Fibroblast of skin of back (primary cell): Measurements from ENCODE around the gene CCDC71L.

ENCODE experiments used
- DNase-seq: peaks from one replicate; pipeline ENCODE4 v3.0.0-alpha.2; 2013

The CCDC71L gene

DNA sequence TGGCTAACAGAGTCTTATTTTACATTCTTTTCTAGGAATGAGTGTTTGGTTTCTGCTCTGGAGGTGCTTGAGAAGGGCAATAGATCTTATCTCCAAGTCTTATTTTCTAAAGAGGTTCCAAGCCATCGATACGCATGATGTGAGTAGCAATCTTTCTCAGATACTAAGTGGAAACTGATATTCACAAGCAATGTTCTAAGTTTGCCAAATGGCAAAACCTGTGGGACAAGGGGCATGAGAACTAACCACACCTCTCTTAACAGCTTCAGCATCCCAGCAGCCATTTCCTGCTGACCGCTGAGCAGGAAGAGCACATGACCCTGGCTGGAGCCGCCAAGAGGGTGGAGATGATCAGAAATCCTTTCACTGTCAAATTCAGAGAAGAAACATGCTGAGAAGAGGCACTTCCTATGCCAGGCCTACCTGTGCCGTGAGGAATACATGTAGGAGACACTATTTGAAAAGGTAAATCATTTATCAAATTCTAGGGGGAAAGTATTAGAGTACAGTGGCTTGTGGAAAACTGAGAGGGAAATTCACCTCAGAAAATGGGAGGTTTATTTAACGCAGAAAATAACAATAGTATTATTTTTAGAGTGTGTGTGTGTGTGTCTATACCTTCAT, 35.2 kb downstream of the CCDC71L start:
- no peak for DNase-seq

GRCh38 chr7:106623853-106624252, 37.1 kb downstream of the CCDC71L start:
- peak; percentile 93 for DNase-seq

DNA sequence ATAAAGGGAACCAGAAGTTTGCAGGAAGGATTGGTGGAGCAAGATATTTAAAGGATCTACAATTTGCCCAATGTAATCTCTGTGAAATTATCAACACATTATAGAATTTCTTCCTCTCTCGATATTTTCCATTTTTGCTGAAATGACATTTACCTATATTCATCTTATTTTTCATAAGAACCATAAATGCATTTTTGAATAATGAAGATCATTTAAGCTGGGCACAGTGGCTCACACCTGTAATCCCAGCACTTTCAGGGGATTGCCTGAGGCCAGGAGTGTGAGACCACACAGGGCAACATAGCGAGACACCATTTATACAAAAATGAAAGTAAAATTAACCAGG, 37.7 kb downstream of the CCDC71L start:
- no peak for DNase-seq

DNA sequence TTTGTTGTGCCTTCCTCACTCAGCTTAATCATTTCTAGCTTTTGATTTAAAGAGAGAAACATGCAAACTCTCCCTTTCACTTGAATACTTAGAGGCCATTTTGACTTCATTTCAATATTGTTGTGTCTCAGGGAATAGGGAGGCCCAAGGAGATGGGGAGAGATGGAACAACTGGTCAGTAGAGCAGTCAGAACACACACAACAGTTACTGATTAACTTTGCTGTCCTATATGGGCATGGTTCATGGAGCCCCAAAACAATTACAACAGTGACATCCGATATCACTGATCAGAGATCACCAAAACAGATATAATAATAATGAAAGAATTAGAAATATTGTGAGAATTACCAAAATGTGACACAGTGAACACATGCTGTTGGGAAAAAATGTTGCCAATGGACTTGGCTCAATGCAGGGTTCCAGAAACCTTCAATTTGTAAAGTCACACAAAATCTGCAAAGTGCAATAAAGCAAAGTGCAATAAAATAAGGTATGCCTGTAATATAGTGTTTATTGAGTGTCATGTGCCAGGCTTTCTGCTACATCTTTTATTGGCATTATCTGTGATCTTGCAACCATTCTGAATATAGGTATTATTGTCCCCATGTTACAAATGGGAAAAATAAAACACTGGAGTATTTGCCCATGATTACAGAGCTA, 38.2 kb downstream of the CCDC71L start:
- DNase-seq, result no peak

- DNase-seq, result no peak
These were observed 39.4 kb downstream of the CCDC71L start for GRCh38 chr7:106621393-106622132.

DNA sequence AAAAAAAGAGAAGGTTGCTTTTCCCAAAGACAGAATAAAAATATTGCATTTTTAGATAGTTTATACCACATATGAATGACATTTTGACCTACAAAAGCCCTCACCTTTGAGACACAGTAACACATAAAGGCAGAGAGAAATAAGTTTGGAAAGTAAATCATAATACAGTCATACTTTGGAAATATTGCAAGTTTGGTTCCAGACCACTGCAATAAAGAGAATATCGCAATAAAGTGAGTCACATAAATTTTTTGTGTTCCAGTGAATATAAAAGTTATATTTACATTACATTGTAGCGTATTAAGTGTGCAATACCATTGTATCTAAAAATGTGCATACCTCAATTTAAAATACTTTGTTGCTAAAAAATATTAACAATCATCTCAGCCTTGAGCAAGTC, 40.3 kb downstream of the CCDC71L start:
- DNase-seq, result no peak

GRCh38 chr7:106620034-106620433, 40.9 kb downstream of the CCDC71L start:
- DNase-seq, result no peak

DNA sequence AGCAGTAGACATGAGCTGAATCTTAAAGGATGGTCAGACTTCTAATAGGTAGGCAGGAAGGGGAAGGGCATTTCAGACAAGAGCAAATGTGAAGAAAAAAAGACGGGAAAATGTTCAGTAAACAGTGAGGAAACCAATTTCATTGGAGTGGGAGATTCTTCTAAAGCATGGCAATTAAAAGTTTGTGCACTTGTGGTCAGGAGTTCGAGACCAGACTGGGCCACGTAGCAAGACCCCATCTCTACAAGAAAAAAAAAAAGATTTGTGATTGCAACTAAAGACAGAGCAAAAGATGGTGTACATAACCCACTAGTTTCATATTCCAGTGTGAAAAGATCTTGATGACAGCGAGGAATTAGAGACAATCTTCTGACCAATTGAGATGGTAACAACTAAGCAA, 41.7 kb downstream of the CCDC71L start:
- DNase-seq, result no peak

DNA sequence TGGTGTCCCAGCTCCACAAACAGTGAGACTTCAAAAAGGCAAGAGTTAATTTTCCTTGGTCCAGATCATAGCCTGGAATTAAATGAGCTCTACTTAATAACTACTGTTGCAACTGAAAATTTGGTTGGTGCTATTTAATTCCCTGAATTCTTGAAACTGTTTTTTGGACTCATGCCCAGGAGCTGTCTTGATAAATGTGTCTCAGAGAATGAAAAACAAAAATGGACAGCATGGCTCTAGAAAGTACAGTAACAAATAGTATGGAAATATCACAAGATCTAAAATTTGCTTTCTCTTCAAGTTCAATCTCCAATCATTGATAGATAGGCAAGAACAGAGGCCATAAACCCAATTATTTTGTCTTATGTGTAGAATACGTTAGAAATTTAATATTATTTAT, 42.5 kb downstream of the CCDC71L start:
- peak; percentile 79 for DNase-seq

DNA sequence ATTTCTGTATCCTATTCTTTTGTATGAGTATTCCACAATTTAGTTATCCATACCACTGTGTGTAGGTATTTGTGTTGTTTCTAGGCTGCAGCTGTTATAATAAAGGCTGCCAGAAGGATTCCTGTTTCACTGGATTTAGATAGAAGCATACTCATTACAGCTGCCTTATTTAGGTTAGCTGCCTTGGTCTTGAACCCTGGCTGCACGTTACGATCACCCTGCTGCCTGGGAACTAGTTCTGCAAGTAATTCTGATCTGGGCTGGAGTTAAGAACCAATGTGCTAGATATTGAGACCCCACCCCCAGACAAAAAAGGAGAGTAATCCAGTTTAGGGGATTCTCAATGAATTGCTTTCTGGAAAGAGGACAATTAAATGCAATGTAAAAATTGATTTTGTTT, 43.1 kb downstream of the CCDC71L start:
- DNase-seq, result no peak

DNA sequence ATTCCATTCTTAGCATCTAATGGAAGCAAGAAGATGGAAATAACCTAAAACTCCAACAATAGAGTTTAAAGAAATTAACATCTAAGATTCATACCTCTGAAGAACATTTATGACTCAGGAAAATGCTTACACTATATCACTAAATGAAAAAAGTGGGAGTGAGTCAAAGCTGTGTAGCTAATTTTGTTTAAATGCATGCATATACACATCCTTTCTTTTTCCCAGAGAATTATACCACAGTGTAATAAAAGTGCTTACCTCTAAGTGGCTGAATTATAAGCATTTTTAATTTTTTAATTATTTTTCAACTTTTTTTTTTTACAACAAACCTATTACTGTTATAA, 44.3 kb downstream of the CCDC71L start:
- peak; percentile 12 for DNase-seq

GRCh38 chr7:106615808-106616707, 44.9 kb downstream of the CCDC71L start:
- DNase-seq, result no peak

- DNase-seq, result peak; percentile 16
These were observed 46.2 kb downstream of the CCDC71L start for GRCh38 chr7:106614751-106615150.

- peak; percentile 36 for DNase-seq
These were observed 47.0 kb downstream of the CCDC71L start for GRCh38 chr7:106613848-106614560.

- no peak for DNase-seq
These were observed 47.7 kb downstream of the CCDC71L start for GRCh38 chr7:106613279-106613678.

DNA sequence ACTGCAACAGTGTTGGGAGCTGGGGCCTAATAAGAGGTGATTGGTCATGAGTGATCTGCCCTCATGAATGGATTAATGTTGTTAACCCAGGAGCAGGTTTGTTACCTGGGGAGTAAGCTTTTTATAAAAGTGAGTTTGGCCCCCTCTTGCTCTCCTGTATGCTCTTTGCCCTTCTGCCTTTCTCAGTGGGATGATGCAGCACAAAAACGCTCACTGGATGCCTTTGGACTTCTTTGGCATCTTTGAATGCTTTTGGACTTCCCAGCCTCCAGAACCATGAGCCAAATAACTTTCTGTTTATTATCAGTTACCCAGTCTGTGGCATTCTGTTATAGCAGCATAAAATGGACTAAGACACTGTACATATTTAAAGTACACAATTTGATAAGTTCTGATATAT, 48.5 kb downstream of the CCDC71L start:
- DNase-seq, result no peak

- DNase-seq, result no peak
These were observed 49.0 kb downstream of the CCDC71L start for GRCh38 chr7:106611911-106612310.

- peak; percentile 21 for DNase-seq
These were observed 49.7 kb downstream of the CCDC71L start for GRCh38 chr7:106610996-106611886.

GRCh38 chr7:106609416-106609815, 51.5 kb downstream of the CCDC71L start:
- DNase-seq, result peak; percentile 92

DNA sequence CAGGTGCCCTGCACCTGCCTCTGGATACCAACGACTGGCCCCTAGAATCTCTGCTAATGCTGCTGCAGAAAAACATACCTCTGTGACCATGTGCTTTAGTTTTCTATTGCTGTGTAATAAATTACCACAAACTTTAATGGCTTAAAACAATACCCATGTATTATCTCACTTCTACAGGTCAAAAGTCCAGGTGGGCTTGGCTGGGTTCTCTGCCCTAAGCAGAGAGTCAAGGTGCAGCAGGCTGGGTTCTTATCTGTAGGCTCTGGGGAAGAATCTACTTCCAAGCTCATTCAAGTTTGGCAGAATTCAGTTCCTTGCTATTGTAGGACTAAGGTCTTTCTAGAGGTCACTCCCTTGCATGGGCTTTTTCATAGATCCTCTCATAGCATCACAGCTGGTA, 52.3 kb downstream of the CCDC71L start:
- DNase-seq, result no peak
